ENCODE data around the gene LCN10.

LCN10 gene

DNA sequence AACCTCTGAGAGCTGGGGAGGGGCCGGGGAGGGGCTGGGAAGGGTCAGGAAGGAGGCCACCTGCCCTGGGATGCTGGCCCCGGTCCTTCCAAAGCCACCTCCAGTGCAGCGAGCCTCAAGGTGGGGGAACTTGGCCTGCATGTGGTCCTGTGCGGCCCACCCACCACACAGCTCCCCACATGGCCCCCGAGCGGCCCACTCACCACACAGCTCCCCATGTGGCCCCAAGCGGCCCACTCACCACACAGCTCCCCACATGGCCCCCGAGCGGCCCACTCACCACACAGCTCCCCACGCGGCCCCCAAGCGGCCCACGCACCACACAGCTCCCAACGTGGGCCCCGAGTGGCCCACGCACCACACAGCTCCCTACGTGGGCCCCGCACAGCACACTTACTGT lies 2.0 kb upstream of the LCN10 start:
- H3K4me2 ChIP-seq (ENCODE audit: low read length) = no peak overlapping the region
- peaks cover 28% of the 10 kb centered on the region for H3K27me3 ChIP-seq (ENCODE audit: low read depth, low read length)
- no peak overlapping the region for H3K9ac ChIP-seq (ENCODE audit: low read length)

GRCh38 chr9:136743639-136744211 lies 985 bp upstream of the LCN10 start:
- Histone ChIP-seq H3K9ac (ENCODE audit: low read length) (no peak overlapping the region), H3K9me3 (ENCODE audit: insufficient read depth, low read length) (no peaks in the 10 kb centered on the region), H2AFZ (ENCODE audit: low read depth, low read length) (no peak overlapping the region), H3K4me2 (ENCODE audit: low read length) (no peak overlapping the region), H3K36me3 (replicated peaks; ENCODE audit: low read depth, low read length) (no peaks in the 10 kb centered on the region), H3K79me2 (ENCODE audit: low read length) (no peaks in the 10 kb centered on the region), H3K4me3 (ENCODE audit: low read length) (no peak overlapping the region), H3K4me1 (ENCODE audit: low read length) (no peaks in the 10 kb centered on the region), H4K20me1 (ENCODE audit: insufficient read depth, low read length) (no peaks in the 10 kb centered on the region), H3K27ac (ENCODE audit: low read length) (no peak overlapping the region), H3K27me3 (ENCODE audit: low read depth, low read length) (peaks cover 25% of the 10 kb centered on the region)
- TF ChIP-seq EZH2phosphoT487 (IDR thresholded peaks at IDR 0.05; ENCODE audit: low read depth) = no peak
- no peak for TF ChIP-seq CTCF (IDR thresholded peaks at IDR 0.05; ENCODE audit: low read depth, low read length)

More for the DNA sequence above, 2.0 kb upstream of the LCN10 start:
- Histone ChIP-seq H3K27ac (ENCODE audit: low read length) (no peak overlapping the region), H3K4me3 (ENCODE audit: low read length) (no peak overlapping the region), H3K9me3 (ENCODE audit: insufficient read depth, low read length) (no peaks in the 10 kb centered on the region), H3K36me3 (replicated peaks; ENCODE audit: low read depth, low read length) (no peaks in the 10 kb centered on the region), H3K4me1 (ENCODE audit: low read length) (no peaks in the 10 kb centered on the region), H4K20me1 (ENCODE audit: insufficient read depth, low read length) (no peaks in the 10 kb centered on the region), H3K79me2 (ENCODE audit: low read length) (no peaks in the 10 kb centered on the region), H2AFZ (ENCODE audit: low read depth, low read length) (no peak overlapping the region)
- no peak for TF ChIP-seq EZH2phosphoT487 (IDR thresholded peaks at IDR 0.05; ENCODE audit: low read depth)
- no peak for TF ChIP-seq CTCF (IDR thresholded peaks at IDR 0.05; ENCODE audit: low read depth, low read length)

DNA sequence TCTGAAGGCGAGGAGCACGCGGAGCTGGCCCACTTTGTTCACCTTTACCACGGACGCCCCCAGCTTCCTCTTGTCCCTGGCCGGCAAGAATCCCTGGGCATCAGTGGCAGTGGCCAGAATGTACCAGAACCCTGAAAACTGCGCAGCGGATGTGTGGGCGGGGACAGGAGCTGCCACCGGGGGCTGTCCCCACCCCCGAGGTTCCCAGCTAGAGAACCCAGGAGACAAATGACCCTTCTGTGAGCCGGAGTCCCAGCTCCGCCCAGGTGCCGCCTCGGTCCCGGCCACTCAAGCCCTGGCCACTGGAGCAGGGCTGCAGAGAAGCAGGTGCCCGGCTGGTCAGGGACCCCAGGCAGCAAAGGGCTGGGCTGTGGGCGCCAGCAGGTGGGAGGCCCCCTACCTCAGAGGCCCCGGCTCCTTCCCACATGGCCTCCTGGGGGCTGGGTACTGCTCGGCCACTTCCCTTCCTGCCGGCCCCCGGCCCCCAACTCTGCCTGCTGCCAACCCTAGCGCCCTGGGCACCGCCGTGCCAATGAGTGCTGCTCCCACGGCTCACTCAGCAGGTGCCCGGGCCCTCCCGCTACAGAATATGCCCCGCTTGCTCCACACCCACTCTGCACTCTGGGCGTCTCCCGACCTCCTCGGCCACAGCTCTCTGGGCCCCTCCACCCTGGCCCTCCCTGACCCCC lies 713 bp downstream of the LCN10 start:
- no peak overlapping the region for H3K4me2 ChIP-seq (ENCODE audit: low read length)
- no peak overlapping the region for H2AFZ ChIP-seq (ENCODE audit: low read depth, low read length)
- H3K9ac ChIP-seq (ENCODE audit: low read length) = no peak overlapping the region
- no peaks in the 10 kb centered on the region for H4K20me1 ChIP-seq (ENCODE audit: insufficient read depth, low read length)
- H3K27me3 ChIP-seq (ENCODE audit: low read depth, low read length) = peaks cover 19% of the 10 kb centered on the region
- no peak overlapping the region for H3K27ac ChIP-seq (ENCODE audit: low read length)
- no peaks in the 10 kb centered on the region for H3K36me3 ChIP-seq (replicated peaks; ENCODE audit: low read depth, low read length)
- no peak overlapping the region for H3K4me3 ChIP-seq (ENCODE audit: low read length)
- no peaks in the 10 kb centered on the region for H3K9me3 ChIP-seq (ENCODE audit: insufficient read depth, low read length)
- no peaks in the 10 kb centered on the region for H3K79me2 ChIP-seq (ENCODE audit: low read length)
- H3K4me1 ChIP-seq (ENCODE audit: low read length) = no peaks in the 10 kb centered on the region
- no peak for TF ChIP-seq CTCF (IDR thresholded peaks at IDR 0.05; ENCODE audit: low read depth, low read length)
- TF ChIP-seq EZH2phosphoT487 (IDR thresholded peaks at IDR 0.05; ENCODE audit: low read depth) = no peak

DNA sequence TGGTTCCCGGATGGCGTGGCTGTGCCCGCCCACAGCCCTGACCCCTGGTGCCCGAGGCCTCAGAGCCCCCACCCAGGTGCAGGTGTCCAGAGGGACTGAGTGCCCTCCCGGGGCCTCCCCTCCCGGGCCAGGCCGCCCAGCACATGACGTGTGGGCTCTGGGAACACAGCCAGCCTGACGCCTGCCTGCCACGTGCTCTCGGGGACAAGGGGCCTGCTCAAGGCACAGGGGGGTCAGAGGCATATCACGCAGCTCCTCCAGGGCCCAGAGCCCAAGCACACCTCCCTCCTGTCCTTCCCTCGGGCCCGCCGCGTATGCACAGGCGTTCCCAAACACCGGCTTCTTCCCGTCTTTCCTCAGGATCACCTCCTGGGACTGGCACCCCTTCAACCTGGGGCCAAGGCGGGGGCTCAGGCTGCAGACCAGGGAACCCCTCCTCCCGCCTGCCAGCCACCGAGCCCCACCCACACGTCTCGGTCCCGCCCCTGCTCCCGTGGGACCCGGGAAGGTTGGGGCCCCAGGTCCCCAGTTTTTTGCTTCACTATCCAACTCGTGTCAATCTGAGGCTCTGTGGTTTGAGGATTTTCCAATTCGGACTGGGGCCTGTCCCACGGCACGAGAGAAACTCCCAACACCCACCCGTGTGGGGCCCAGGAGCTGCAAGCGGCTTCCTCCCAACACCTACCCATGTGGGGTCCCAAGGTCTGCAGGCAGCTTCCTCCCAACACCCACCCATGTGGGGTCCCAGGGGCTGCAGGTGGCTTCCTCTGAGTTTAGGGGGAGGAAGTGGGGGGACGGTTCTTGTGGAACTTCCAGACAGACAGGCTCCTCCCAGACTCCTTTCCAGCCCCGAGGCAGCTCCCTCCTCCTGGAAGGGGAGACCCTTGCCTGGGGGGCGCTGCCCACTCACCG lies 1.5 kb downstream of the LCN10 start:
- no peak overlapping the region for H2AFZ ChIP-seq (ENCODE audit: low read depth, low read length)
- no peaks in the 10 kb centered on the region for H3K79me2 ChIP-seq (ENCODE audit: low read length)
- H3K4me2 ChIP-seq (ENCODE audit: low read length) = no peak overlapping the region
- H3K4me1 ChIP-seq (ENCODE audit: low read length) = no peaks in the 10 kb centered on the region
- H3K36me3 ChIP-seq (replicated peaks; ENCODE audit: low read depth, low read length) = no peaks in the 10 kb centered on the region
- peaks cover 19% of the 10 kb centered on the region for H3K27me3 ChIP-seq (ENCODE audit: low read depth, low read length)
- no peaks in the 10 kb centered on the region for H4K20me1 ChIP-seq (ENCODE audit: insufficient read depth, low read length)
- no peak overlapping the region for H3K27ac ChIP-seq (ENCODE audit: low read length)
- TF ChIP-seq EZH2phosphoT487 (IDR thresholded peaks at IDR 0.05; ENCODE audit: low read depth) = no peak
- TF ChIP-seq CTCF (IDR thresholded peaks at IDR 0.05; ENCODE audit: low read depth, low read length) = no peak
- no peaks in the 10 kb centered on the region for H3K9me3 ChIP-seq (ENCODE audit: insufficient read depth, low read length)
- H3K9ac ChIP-seq (ENCODE audit: low read length) = no peak overlapping the region
- H3K4me3 ChIP-seq (ENCODE audit: low read length) = no peak overlapping the region

Data from OCI-LY3 (cell line).